ENCODE results near the gene BCHE.
"Not testable (repeated sequence)": the region's sequence is repeated elsewhere in the genome, so short reads cannot be mapped to it uniquely, and the experiment has no call there.

Gene BCHE

DNA sequence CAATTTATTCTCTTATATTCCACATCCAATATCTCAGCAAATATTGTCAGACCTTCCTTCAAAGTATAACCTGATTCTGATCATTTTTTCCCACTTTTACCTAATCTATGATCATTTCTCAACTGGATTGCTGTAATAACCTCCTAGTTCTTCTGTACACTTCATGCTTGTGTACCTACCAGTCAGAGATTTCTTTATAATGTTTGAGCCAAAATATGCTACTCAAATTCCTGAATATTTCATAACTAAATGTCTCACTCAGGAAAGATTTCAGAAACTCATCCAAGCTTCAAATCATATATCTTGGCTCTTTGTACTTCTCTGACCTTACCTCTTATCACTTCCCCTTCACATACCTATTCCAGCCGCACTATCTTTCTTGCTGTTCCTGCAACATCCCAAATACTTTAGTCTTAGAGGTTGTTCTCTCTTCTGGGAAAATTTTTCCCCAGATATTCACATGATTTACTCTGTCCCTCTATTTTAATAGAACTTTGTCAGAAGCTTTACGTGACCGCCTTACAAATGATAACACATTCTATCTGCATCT, 20.0 kb downstream of the BCHE start:
- DNase-seq (ENCODE audit: low read depth in 2 of 2): no peak

DNA sequence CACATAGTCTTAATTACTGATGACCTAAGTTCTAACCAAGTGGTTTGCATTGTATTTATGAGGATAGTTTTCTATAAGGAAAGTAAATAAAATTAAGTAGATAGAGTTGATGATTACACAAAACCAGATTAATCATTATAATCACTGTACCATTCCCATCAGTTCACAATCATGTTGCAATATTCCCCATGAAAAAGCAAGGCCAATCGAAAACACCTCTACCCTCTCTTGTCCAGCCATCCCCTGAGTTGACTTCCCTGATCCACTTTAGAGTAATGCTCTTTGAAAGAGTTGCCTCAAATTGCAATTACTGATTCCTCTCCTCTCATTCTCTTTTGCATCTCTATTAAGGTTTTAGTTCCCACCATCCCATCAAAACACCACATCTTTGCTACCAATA, 21.0 kb downstream of the BCHE start:
- no peak for DNase-seq (ENCODE audit: low read depth in 2 of 2)

DNA sequence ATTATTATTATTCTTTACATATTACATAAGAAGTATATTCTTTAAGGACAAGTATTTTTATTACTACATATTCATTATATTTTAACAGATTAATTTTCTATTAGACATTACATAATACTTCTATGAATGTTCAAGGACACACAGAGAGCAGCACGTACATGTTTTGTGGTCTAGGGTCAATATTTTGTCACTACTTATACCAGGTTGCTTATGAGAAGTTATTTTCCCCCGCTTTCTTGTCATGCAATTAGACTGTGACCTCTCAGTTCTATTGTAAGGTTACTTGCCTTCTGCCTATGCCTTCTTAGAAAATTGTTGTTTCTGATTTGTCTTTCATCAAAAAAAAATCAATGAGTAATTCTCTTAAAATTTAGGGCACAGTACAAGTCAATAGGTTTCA, 21.5 kb downstream of the BCHE start:
- DNase-seq (ENCODE audit: low read depth in 2 of 2): no peak

DNA sequence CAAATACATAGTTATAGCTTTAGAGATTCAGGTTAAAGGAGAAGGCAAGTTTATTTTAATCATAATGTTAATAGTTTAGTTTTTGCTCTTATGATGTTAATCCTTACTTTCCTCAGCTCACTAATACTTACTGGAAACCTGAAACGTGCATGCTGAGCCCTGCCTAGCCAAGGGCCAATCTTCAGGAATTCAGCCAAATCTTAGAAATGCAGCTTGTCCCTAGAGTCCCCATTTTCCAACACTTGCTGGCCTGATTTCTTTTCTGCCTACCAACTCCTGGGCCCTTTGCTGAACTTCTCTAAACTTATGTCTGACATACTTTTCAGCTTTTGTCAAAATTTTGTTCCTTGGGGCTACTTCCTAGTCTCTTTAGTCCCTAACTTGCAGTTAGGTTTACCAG, 22.8 kb downstream of the BCHE start:
- DNase-seq (ENCODE audit: low read depth in 2 of 2): no peak

DNA sequence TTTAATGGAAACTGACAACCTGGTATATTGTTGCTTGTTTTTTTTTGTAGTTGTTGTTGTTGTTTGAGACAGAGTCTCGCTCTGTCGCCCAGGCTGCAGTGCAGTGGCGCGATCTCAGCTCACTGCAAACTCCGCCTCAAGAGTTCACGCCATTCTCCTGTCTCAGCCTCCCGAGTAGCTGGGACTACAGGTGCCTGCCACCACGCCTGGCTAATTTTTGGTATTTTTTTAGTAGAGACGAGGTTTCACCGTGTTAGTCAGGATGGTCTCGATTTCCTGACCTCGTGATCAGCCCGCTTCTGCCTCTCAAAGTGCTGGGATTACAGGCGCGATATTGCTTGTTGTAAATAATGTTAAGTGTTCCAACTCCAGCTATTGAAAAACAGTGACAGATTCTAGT, 29.3 kb downstream of the BCHE start:
- not testable (repeated sequence) for DNase-seq (ENCODE audit: low read depth in 2 of 2)

DNA sequence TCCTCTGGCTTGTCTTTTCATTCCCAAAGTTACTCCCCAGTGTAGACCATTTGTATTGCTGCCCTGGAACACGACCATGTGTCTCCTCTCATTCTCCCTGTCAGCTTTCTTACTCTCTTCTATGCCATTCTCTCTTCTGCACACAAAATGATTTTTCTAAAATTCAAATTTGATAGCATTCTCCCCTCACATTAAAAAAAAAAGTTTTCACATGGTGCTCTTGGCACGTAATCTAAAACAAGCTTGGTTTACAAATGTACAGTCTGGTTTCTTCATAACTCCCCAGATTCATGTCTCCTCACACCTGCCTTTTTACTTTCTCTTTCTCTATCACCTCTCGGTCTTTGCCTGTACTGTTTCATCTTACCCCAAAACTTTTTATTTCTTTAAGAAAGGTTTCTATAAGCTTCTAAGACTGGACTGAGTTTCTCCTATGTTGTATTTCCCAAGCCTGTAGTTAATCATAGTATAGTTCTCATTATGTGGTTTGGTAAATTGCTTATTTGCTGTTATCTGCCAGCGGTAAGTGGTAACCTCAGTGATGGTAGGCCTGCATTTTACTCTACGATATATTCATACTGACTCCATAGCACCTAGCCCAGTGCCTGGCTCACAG, 31.2 kb downstream of the BCHE start:
- no peak for DNase-seq (ENCODE audit: low read depth in 2 of 2)

DNA sequence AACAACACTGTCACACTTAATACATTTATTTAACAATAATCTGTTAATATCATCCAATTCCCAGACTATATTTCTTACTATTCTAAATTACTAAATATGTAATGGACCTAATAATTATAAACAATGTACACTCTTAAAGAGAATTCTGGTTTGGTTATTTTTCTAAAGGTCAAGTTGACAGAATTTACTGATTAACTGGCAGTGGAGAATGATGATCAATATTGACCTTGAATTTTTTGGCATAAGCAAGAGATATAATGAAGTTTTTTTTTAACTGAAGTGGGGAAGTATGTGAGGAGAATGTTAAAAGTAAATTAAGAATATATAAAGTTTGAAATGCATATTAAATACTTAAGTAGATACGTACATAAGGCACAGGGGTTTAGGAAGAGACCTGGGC, 33.8 kb downstream of the BCHE start:
- no peak for DNase-seq (ENCODE audit: low read depth in 2 of 2)

DNA sequence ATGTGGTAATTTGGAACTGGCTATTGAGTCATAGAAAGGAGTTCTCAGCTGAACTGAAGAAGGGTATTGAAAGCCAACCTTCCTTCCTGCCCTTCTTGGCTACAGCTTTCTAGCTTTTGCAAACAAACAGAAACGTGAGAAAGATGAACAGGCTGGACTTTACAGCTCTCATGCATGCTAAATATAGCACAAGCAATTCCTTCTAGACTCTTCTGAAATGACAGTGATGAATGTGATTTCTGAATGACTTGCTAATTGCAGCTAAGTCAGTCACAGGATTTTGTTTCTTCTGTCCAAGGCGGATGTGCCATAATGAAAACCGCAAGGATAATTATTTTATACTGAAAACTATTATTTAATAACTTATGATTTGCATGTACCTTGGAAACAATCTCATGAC, 36.3 kb downstream of the BCHE start:
- no peak for DNase-seq (ENCODE audit: low read depth in 2 of 2)

DNA sequence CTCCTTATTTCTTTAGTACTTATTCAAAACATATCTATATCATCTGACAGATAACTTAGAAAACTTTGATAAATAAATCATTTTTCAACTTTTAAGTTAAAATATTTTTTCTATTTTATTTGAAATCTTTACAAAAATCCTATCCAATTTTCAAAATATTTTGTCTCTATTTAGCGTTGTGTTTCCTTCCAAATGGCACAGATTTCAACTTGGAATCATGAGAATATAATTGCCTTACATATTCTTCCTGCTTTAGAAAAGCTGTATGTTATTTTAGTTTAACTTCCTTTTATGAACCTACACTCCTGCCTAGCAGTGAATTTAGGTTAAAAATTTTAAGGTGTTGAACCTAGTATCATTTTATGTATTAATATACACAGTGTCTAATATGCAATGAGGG, 38.2 kb downstream of the BCHE start:
- DNase-seq (ENCODE audit: low read depth in 2 of 2): no peak

DNA sequence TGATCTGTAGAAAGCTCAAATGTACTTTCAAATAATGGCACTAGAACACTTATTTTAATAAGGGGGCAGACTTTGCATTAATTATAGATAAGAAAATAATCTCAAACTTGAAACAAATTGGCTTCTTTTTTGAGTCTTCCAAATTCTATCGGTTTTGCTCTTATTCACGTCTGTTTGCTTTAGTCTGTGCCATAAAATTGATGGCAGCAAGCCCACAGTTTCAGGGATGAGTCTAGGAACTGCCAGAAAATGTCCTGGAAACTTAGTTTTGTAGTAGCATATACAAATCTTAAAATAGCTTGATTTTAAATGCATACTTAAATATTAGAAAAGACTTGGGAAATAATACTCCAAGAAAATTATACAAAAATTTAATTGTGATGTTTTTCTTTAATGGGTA, 39.7 kb downstream of the BCHE start:
- DNase-seq (ENCODE audit: low read depth in 2 of 2): no peak

DNA sequence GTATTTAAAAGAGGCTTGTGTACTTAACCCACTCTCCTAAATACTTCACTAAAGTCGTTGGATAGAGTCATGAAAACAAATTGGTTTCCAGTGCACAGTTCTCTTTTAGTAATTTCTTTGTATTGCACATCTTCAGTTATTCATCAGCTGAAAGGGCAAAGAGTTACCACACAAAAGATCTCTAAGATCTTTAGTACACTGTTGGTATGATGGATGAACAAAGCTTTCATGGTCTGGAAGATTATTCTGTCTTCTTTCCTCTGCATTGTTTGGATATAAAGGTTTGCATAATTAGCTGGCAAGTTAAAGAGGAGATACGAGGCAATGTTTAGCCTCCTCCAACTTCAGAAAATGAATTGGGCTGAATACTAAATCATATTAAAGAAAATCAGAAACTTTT, 40.5 kb downstream of the BCHE start:
- no peak for DNase-seq (ENCODE audit: low read depth in 2 of 2)

DNA sequence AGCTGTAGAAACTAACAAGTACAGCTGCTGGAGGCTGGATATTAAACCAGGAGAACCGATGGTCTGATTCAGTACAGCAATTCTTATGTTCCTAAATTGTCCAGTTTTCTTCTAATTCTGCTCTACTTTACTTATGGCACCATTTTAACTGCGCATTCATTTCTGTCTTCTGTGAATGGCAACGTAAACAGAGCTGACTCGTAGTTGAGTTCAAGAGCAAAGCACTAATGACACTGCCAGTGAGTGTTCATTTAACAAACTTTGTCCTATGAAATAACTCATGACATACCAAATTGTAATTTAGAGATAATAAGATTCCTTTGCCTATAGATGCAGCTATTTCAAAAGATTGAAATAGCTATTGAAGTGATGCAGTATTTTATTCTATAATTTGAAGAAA, 48.7 kb downstream of the BCHE start:
- no peak for DNase-seq (ENCODE audit: low read depth in 2 of 2)

DNA sequence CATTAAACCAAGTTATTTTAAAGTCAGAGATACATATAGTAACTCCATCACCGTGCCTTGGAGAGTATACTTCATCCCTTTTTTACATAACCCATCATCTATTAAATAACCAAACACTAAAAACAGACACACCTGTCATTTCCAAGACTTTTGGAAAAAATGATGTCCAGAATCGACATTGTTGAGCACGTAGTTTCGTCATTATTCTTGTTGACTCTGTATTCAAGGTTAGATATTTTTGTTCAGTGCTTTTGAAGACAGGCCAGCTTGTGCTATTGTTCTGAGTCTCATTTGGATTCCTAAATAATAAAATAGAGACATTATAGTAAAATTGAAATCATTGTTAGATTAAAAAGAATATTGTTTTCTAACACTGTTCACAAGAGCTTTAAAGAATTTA, 51.2 kb downstream of the BCHE start:
- no peak for DNase-seq (ENCODE audit: low read depth in 2 of 2)

DNA sequence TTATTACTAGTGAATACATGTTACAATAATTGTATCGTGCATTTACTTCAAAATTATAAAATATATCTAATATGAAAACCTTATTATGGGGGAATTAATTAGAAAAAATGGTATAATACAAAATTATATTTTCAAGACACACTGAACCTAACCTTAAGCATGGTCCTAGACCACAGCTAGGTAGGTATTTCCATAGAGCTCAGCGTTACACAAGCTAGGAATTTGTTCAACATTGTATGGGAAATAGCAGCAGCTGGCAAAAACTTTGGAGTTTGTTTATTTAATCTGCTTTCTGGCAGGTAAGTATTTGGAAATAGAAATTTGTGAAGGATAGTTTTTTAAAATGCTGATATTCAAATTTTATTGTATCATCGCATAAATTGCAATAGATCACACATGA, 52.9 kb downstream of the BCHE start:
- no peak for DNase-seq (ENCODE audit: low read depth in 2 of 2)

DNA sequence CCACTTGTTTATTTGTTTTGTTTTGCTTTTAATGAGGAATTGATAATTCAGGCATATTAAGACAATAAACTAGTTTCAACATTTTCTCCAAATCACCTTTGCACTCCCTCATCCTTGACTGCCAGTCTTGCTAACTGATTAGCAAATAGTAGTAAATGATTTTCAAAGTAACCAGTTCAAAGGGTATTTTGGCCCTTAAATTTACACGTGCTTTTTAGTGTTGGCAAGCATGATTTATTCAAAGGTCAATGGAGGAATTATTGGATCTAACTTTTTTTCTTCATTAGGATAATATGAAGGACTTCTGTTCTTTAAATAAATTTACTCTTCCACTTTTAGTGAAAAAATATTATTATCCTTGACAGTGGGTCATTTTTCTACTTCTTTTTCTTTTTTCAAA, 53.8 kb downstream of the BCHE start:
- DNase-seq (ENCODE audit: low read depth in 2 of 2): no peak

DNA sequence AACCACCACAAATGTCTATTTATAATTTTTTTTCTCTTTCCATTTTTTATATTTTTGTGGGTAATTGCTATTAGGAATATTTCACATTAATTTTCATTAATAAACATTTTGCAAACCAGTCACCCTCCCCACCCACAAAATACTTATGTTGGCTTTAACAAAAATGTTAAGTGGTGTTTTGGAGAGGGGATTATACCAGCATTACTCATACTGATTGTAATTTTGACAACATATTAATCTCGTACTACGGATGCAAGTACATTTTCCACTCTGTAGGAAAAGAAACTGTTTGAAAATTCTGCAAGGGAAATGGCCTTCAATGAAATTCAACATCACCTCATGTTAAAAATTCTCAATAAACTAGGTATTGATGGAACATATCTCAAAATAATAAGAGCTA, 58.3 kb downstream of the BCHE start:
- no peak for DNase-seq (ENCODE audit: low read depth in 2 of 2)

DNA sequence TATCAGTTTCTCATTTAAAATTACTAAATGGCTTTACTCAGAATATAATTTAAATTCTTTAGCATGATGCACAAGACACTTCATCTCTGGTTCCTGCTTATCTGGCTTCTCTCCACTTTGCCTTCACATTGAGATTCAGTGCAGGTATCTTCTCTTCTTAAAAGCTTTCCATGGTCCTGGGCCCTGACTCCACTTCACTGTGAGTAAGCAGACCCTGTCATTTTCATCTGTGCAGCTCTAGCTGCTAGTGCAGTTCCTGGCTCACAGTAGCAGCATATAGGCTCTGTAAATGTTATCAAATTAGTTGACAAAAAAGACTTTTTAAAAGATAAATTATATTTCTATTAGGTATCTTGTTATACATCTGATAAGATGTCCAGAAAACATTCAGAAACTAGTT, 58.8 kb downstream of the BCHE start:
- DNase-seq (ENCODE audit: low read depth in 2 of 2): no peak

DNA sequence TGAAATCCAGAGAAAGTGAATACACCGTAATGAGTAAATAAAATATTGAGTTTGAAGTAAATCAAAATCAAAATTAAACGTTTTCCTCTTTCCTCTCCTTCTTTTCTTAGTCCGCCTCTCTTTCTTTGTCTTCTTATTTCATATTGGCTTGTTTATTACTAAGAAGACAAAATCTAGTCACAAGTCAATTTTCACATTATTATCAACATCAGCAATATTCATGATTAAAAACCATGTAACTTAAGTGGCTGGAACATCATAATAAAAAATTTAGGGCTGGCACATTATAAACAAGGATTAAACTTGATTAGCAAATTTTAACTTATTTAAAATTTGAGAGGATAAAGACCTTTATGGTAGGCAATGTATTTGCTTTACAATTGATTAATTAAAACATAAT, 61.4 kb downstream of the BCHE start:
- DNase-seq (ENCODE audit: low read depth in 2 of 2): no peak

DNA sequence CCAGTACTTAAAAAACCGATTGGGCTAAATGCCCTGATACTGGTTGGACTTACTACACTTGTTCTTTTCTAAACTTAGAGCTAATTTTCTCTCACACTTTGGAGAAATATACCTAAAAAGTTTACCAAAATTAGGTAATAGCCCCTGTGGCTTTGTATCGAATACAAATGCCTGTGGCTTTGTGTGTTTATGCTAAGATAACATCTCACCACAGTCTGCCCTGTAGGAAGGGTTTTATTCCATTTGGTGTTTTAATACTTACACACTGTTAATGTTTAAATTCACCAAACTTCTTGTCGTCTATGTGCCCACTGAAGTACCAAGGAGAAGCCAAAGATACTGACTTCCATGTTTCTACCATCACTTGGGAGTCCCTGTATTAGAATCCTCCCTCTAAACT, 66.4 kb downstream of the BCHE start:
- DNase-seq (ENCODE audit: low read depth in 2 of 2): no peak

DNA sequence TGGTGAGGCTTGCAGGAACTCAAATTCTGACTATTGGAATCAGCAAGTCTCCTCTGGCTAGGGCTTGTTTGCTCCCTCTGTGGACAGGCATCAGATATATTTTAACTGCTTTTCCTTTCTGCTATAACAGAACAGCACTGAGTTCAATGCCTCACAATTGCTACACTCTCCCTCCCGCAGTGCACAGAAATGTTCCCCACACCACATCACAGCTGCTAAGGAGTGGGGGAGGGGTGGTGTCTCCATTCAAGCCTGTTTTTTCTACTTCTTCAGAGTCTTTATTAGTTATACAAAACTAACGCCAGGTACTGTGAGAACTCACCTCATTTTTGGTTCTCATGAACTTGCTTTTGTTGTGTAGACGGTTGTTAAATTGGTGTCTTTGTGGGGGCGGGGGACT, 68.5 kb downstream of the BCHE start:
- DNase-seq (ENCODE audit: low read depth in 2 of 2): no peak

DNA sequence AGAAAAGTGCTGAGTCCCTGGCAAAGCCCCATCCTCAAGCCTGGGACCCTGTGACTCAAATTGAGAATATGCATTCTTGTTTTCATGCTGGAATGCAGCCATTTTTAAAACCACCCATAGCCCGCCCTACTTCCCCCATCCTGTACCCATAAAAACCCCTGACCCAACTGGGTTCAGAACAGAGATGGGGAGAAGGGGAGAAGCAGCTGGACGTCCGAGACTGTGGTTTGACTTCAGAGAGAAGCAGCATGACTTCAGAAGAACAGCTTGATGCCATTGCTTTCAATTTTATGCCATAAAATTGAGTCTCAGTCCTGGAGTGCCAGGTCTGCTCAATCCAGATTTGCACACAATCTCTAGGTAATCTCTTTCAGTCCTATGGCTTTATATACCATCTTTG, 78.2 kb downstream of the BCHE start:
- DNase-seq (ENCODE audit: low read depth in 2 of 2): no peak

DNA sequence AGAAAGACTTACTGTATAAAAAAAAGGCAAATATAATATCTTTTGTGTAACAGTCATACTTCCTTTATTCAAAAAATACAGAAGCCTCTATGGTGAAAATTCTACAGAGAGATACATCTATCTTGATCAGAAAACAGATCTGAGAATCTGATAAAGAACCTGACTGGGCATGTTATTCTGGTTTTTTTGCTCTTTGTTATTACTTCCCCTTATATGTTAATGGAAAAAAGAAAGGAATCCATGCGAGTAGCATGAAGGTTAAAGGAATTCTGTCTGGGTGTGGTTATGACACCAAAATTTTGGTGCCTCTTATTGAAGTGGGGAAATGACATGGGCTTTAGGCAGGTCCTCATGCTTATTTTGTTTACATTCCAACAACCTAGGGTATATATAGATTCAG, 81.7 kb downstream of the BCHE start:
- DNase-seq (ENCODE audit: low read depth in 2 of 2): no peak

DNA sequence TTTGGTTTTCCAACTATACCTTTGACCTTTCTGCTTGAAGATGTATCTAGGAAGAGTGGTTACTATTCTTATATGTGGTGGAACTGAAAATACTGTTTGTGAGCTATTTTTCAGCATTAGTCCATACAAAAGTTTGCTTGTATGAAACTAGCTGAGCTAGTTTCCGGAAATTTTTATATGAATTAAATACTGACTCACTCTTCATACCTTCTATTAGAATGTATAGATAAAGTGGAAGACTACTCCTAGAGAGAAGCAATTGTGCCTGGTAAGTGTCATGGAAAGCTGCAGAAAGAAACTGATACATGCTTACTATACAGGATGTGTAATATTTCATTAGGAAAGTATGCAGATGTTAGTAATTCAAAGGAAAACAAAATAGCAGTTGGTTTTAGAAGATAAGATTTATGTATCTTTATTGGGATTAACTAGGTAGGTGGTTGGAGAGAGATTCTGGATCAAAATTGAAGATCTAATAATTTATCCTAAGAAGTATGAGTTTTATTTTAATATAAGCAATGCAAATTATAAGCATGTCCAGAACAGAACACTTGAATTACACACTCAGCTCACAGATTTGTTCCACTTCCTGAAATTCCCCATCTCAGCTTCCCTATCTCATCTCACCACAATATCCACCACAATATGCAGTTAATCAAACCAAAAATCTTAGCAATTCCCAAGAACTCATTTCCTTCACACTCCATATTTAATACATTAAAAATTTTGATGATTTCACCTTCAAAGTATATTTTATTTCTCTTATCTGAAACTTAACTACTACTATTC, 82.8 kb downstream of the BCHE start:
- no peak for DNase-seq (ENCODE audit: low read depth in 2 of 2)

DNA sequence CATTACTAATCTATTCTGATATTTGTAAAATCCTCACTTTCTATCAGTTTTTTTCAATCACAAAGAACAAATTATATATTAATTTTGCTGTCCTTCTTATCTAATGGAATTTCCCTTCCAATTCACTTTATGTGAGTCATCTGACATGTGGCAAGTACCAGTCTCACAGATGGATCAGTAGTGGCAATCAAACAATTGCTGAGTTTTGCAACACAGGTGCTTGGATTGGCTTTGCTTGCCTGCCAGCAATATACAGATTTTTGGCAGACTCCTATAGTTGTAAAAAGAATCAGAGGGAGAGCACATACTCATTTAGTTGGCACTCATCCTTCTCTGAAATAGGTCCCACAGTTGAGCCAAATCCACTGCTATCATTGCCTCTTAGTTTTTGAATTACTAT, 83.7 kb downstream of the BCHE start:
- no peak for DNase-seq (ENCODE audit: low read depth in 2 of 2)

All from stimulated activated CD8-positive, alpha-beta memory T cell treated with anti-CD3 and anti-CD28 coated beads, Interleukin-7, amount 100 ng/mL, for 1 hour (primary cell).